ENCODE data around the gene CENPC. TPM values are rescaled to one million over a fixed set of nuclear protein-coding genes. Genes with fewer than 3 reads are reported as not detected.
"Not testable (repeated sequence)": the region's sequence is repeated elsewhere in the genome, so short reads cannot be mapped to it uniquely, and the experiment has no call there.

CENPC gene
- total RNA-seq, 4 donors from 2014 or later: 33.2 to 49.4 (median 38.5) TPM

GRCh38 chr4:67565284-67565683 lies 20.0 kb upstream of the CENPC start:
- Histone ChIP-seq H3K9me3 (no peaks in the 10 kb centered on the region), H3K4me3 (replicated peaks in 1 of 3) (no peak overlapping the region), H3K27ac (no peak overlapping the region), H3K36me3 (no peaks in the 10 kb centered on the region), H3K4me1 (no peaks in the 10 kb centered on the region), H3K27me3 (no peaks in the 10 kb centered on the region)
- TF ChIP-seq POLR2A (IDR thresholded peaks at IDR 0.05) (no peak), CTCF (IDR thresholded peaks at IDR 0.05) (no peak)
- intact Hi-C loops (cut with DNase I): no loop called here
- no peak for DNase-seq

- no peaks in the 10 kb centered on the region for H3K9me3 ChIP-seq
- no peak within 1 kb of the TSS for H3K27ac ChIP-seq
- TF ChIP-seq POLR2A (IDR thresholded peaks at IDR 0.05) (no peak), CTCF (IDR thresholded peaks at IDR 0.05) (no peak)
- H3K27me3 ChIP-seq: no peaks in the 10 kb centered on the region
- intact Hi-C loops (cut with DNase I): no loop called here
- no peaks in the 10 kb centered on the region for H3K36me3 ChIP-seq
- no peaks in the 10 kb centered on the region for H3K4me1 ChIP-seq
- 77 to 85% methylated on average over 4 of the region's 4 CpGs for WGBS, 2 donors
- DNase-seq: no peak
- no peak within 1 kb of the TSS for H3K4me3 ChIP-seq (replicated peaks in 1 of 3)
These were observed 13.2 kb upstream of the CENPC start, which contains the start of gene STAP1 for GRCh38 chr4:67558493-67558892. STAP1 (plus strand) TSS chr4:67558727; CDS start chr4:67558810, 83 bp downstream.

GRCh38 chr4:67556436-67556835 lies 11.1 kb upstream of the CENPC start:
- Histone ChIP-seq H3K36me3 (no peaks in the 10 kb centered on the region), H3K9me3 (no peaks in the 10 kb centered on the region), H3K27ac (no peak overlapping the region), H3K4me3 (replicated peaks in 1 of 3) (no peak overlapping the region), H3K27me3 (no peaks in the 10 kb centered on the region), H3K4me1 (no peaks in the 10 kb centered on the region)
- DNase-seq: no peak
- 41 to 62% methylated on average over 2 of the region's 2 CpGs for WGBS, 2 donors
- no peak for TF ChIP-seq POLR2A (IDR thresholded peaks at IDR 0.05)
- TF ChIP-seq CTCF (IDR thresholded peaks at IDR 0.05): no peak
- intact Hi-C loops (cut with DNase I): no loop called here

- 77 to 81% methylated on average over 3 of the region's 3 CpGs for WGBS, 2 donors
- H3K9me3 ChIP-seq: no peaks in the 10 kb centered on the region
- no peaks in the 10 kb centered on the region for H3K36me3 ChIP-seq
- DNase-seq: no peak
- no peaks in the 10 kb centered on the region for H3K27me3 ChIP-seq
- no peak overlapping the region for H3K4me3 ChIP-seq (replicated peaks in 1 of 3)
- TF ChIP-seq POLR2A (IDR thresholded peaks at IDR 0.05) (no peak), CTCF (IDR thresholded peaks at IDR 0.05) (no peak)
- no peaks in the 10 kb centered on the region for H3K4me1 ChIP-seq
- no peak overlapping the region for H3K27ac ChIP-seq
- intact Hi-C loops (cut with DNase I): no loop called here
These were observed 10.1 kb upstream of the CENPC start for GRCh38 chr4:67555447-67555846.

- no peak overlapping the region for H3K4me3 ChIP-seq (replicated peaks in 1 of 3)
- intact Hi-C loops (cut with DNase I): no loop called here
- no peak overlapping the region for H3K27ac ChIP-seq
- 93 to 100% methylated on average over 3 of the region's 3 CpGs for WGBS, 2 donors
- no peaks in the 10 kb centered on the region for H3K27me3 ChIP-seq
- H3K4me1 ChIP-seq: no peaks in the 10 kb centered on the region
- no peak for DNase-seq
- H3K9me3 ChIP-seq: no peaks in the 10 kb centered on the region
- H3K36me3 ChIP-seq: no peaks in the 10 kb centered on the region
- TF ChIP-seq POLR2A (IDR thresholded peaks at IDR 0.05) (no peak), CTCF (IDR thresholded peaks at IDR 0.05) (no peak)
These were observed 8.8 kb upstream of the CENPC start for GRCh38 chr4:67554096-67554495.

GRCh38 chr4:67552146-67552792 lies 7.0 kb upstream of the CENPC start:
- 78 to 88% methylated on average over 4 of the region's 4 CpGs for WGBS, 2 donors
- H3K27ac ChIP-seq; H3K36me3 ChIP-seq; intact Hi-C loops (cut with DNase I); H3K4me1 ChIP-seq; H3K9me3 ChIP-seq; H3K4me3 ChIP-seq (replicated peaks in 1 of 3); H3K27me3 ChIP-seq; DNase-seq: not testable (repeated sequence)
